GM12872 (cell line): ENCODE results near the gene PCLO.

ENCODE experiments used
- TF ChIP-seq, protein P1 (sequence below): IDR thresholded peaks from 3 replicates; pipeline ENCODE4 v1.5.1; 2011; ENCODE audit warnings: low read depth, mild to moderate bottlenecking, low read length, moderate library complexity; ENCODE audit not compliant: insufficient read depth

The PCLO gene

GRCh38 chr7:82745117-82745516 lies 417.6 kb downstream of the PCLO start:
- TF ChIP-seq, protein P1, sequence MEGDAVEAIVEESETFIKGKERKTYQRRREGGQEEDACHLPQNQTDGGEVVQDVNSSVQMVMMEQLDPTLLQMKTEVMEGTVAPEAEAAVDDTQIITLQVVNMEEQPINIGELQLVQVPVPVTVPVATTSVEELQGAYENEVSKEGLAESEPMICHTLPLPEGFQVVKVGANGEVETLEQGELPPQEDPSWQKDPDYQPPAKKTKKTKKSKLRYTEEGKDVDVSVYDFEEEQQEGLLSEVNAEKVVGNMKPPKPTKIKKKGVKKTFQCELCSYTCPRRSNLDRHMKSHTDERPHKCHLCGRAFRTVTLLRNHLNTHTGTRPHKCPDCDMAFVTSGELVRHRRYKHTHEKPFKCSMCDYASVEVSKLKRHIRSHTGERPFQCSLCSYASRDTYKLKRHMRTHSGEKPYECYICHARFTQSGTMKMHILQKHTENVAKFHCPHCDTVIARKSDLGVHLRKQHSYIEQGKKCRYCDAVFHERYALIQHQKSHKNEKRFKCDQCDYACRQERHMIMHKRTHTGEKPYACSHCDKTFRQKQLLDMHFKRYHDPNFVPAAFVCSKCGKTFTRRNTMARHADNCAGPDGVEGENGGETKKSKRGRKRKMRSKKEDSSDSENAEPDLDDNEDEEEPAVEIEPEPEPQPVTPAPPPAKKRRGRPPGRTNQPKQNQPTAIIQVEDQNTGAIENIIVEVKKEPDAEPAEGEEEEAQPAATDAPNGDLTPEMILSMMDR, result no peak

- TF ChIP-seq, protein P1, result no peak
Observed at GRCh38 chr7:82742163-82742562, 420.5 kb downstream of the PCLO start.

DNA sequence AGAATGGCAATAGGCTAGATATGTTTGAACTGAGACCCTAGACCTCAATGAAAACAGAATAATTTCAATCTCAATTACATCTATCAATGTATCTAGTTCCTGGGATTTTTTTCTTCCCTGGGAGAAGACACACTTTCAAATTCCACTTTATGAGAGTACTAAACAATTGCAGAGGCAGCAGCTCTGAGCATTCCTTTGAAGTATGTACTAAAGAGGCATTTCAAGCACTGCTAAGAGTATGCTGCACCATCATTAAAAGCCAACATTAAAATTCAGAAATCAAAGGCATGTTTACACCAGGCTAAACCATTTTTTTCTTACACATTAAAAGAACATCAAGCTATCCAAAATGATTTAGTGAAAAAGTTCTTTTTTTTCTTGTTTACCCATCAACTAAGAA lies 421.2 kb downstream of the PCLO start:
- TF ChIP-seq, protein P1, result no peak

GRCh38 chr7:82740246-82740848 lies 422.3 kb downstream of the PCLO start:
- TF ChIP-seq, protein P1, result peak; percentile 49; the same call in 2 of the 3 replicates

DNA sequence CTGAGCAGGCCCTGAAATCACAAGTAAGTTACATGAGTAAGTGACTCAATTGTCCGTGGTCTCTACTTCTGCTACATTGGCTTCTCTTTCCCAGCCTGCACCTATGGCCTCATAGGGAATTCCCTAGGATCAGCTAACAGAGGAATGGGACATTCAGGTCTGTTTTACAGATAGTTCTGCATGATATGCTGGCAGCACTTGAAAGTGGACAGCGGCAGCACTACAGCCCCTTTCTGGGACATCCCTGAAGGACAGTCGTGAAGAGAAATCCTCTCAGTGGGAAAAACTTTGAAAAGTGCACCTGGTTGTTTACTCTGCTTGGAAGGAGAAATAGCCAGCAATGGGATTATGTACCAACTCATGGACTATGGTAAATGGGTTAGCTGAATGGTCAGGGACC lies 426.1 kb downstream of the PCLO start:
- TF ChIP-seq, protein P1, result no peak

GRCh38 chr7:82732677-82733076 lies 430.0 kb downstream of the PCLO start:
- TF ChIP-seq, protein P1, result no peak

GRCh38 chr7:82729172-82730030 lies 433.3 kb downstream of the PCLO start:
- TF ChIP-seq, protein P1, result peak; percentile 35; the same call in 2 of the 3 replicates
